ENCODE measurements around the gene SAC3D1. TPM values are rescaled to one million over a fixed set of nuclear protein-coding genes. Genes with fewer than 3 reads are reported as not detected.

The SAC3D1 gene
- total and polyA plus RNA-seq, 2 of the 4 experiments (the other 2 are of a cell fraction), result 2.9 to 13.2 TPM

GRCh38 chr11:65087827-65088226 is 46.8 kb downstream of the SAC3D1 start:
- peaks cover 25 to 31% of the 10 kb centered on the region in 2 experiments for H3K79me1 ChIP-seq (ENCODE audit: low read depth in 1 of 2, low read length in 2 of 2)
- no peak overlapping the region for H3K4me3 ChIP-seq (ENCODE audit: insufficient read depth, low read depth, low read length)
- no peak overlapping the region for H2BK20ac ChIP-seq (ENCODE audit: low read depth, low read length)
- dilution Hi-C loops (cut with HindIII; ENCODE audit: low sequenced_read_pairs, unreplicated experiment) (no loop called here), intact Hi-C loops (cut with micrococcal nuclease) (no loop called here), in situ Hi-C loops (cut with MboI; ENCODE audit: low sequenced_read_pairs) (no loop called here)
- POLR2A ChIA-PET (ENCODE audit: unreplicated experiment), result no interaction called here
- BruUV-seq (replicated peaks), result no TSS peak
- H4K8ac ChIP-seq (ENCODE audit: low read depth in 2 of 2, low read length in 2 of 2), result no peak overlapping the region
- no peak overlapping the region for H3K4me2 ChIP-seq (ENCODE audit: low read depth, low read length)
- DNase-seq (no peak), ATAC-seq (ENCODE audit: low read depth) (no peak)
- H3K36me3 ChIP-seq (ENCODE audit: control insufficient read depth, insufficient read depth, low read length), result peaks cover 35% of the 10 kb centered on the region
- H2BK120ac ChIP-seq (ENCODE audit: low read depth, low read length), result no peak overlapping the region
- no peaks in the 10 kb centered on the region; the same call in 1 of the 2 replicates for H4K20me1 ChIP-seq (ENCODE audit: insufficient read depth, low read length)
- H4K91ac ChIP-seq (ENCODE audit: insufficient read depth, low read depth, low read length), result no peak overlapping the region
- no peak overlapping the region for H3K14ac ChIP-seq (replicated peaks; ENCODE audit: low read depth, low read length)
- H2AK5ac ChIP-seq (ENCODE audit: low read depth, low read length), result no peak overlapping the region
- H2AK9ac ChIP-seq (replicated peaks; ENCODE audit: low read depth, low read length, poor library complexity), result no peak overlapping the region
- H3K23ac ChIP-seq (ENCODE audit: low read depth, low read length), result no peak overlapping the region
- no peak overlapping the region for H3K18ac ChIP-seq (ENCODE audit: low read depth, low read length)
- no peak overlapping the region for H3K27ac ChIP-seq (ENCODE audit: insufficient read depth, low read length)
- H3K9me1 ChIP-seq (ENCODE audit: insufficient read depth, low read length), result no peaks in the 10 kb centered on the region
- no peak overlapping the region for H4K5ac ChIP-seq (ENCODE audit: low read depth, low read length)
- H3K27me3 ChIP-seq (ENCODE audit: control insufficient read depth, insufficient read depth, low read length), result no peaks in the 10 kb centered on the region
- no CpG with 5 or more reads among the region's 15 CpGs for WGBS, 2 experiments (ENCODE audit: extremely low coverage in 2 of 2, insufficient read length in 1 of 2)
- CTCF ChIA-PET, result no interaction called here
- H3K4ac ChIP-seq (ENCODE audit: low read depth, low read length), result no peak overlapping the region
- no peak overlapping the region for H2BK15ac ChIP-seq (ENCODE audit: low read depth, low read length)
- TF ChIP-seq RFX5 (IDR thresholded peaks at IDR 0.05; ENCODE audit: low read depth, low read length) (no peak), SMC3 (IDR thresholded peaks at IDR 0.05; ENCODE audit: low read depth, low read length) (no peak), FOS (IDR thresholded peaks at IDR 0.05; ENCODE audit: low read depth, low read length) (no peak), MXI1 (IDR thresholded peaks at IDR 0.05; ENCODE audit: borderline replicate concordance, low read depth, low read length) (no peak), RCOR1 (IDR thresholded peaks at IDR 0.05; ENCODE audit: insufficient replicate concordance, low read length) (no peak), POLR2A (IDR thresholded peaks at IDR 0.05; ENCODE audit: low read depth, low read length) (no peak), NFE2L2 (IDR thresholded peaks at IDR 0.05; ENCODE audit: low read depth, low read length) (no peak), MAZ (IDR thresholded peaks at IDR 0.05; ENCODE audit: borderline replicate concordance, low read depth, low read length) (no peak), CHD1 (IDR thresholded peaks at IDR 0.05; ENCODE audit: low read depth, low read length) (no peak), CTCF (conservative IDR thresholded peaks at IDR 0.05; ENCODE audit: low read depth, low read length) (no peak), MAFK (IDR thresholded peaks at IDR 0.05; ENCODE audit: low read depth, low read length) (no peak), BHLHE40 (IDR thresholded peaks at IDR 0.05; ENCODE audit: low read depth, low read length) (no peak)
- H2AFZ ChIP-seq (replicated peaks; ENCODE audit: low read length, poor library complexity), result no peak overlapping the region
- H3K9ac ChIP-seq (ENCODE audit: low read depth, low read length), result no peak overlapping the region
- H3K4me1 ChIP-seq (ENCODE audit: control insufficient read depth, insufficient read depth, low read length), result peaks cover 4% of the 10 kb centered on the region; the same call in 1 of the 2 replicates
- no peak overlapping the region for H2BK5ac ChIP-seq (ENCODE audit: low read depth, low read length, poor library complexity, severe bottlenecking)
- no peak overlapping the region for H3K56ac ChIP-seq (ENCODE audit: extremely low read depth, insufficient read depth, low read length)
- H3K9me3 ChIP-seq (ENCODE audit: control insufficient read depth, insufficient read depth, low read length), result no peaks in the 10 kb centered on the region
